NCI-H1436 treated with DMSO at 0.1 percent for 48 hours (cell line): Measurements from ENCODE around the gene CCR8.

Source experiments
- DNase-seq: peaks from one replicate; lab custom pipeline; 2025; lab: John Stamatoyannopoulos, UW

CCR8 gene

GRCh38 chr3:39329493-39329892 lies at the start of gene CCR8:
Gene CCR8, plus strand, starts transcription at chr3:39329709. Its CDS starts 2,623 bp downstream, at chr3:39332332.
- no peak for DNase-seq

- DNase-seq, result no peak
Measured at GRCh38 chr3:39279745-39280517, 49.6 kb upstream of the CCR8 start, which contains the start of gene CX3CR1. Gene CX3CR1, minus strand, starts transcription at chr3:39280036. Its CDS starts 13,527 bp downstream, at chr3:39266509.

GRCh38 chr3:39280571-39280970 lies 48.9 kb upstream of the CCR8 start:
- DNase-seq, result no peak

GRCh38 chr3:39281533-39281932 lies 48.0 kb upstream of the CCR8 start:
- DNase-seq, result no peak

- DNase-seq, result no peak
Measured at GRCh38 chr3:39282057-39282456, 47.5 kb upstream of the CCR8 start.

GRCh38 chr3:39284457-39284881 lies 45.0 kb upstream of the CCR8 start:
- DNase-seq, result no peak

GRCh38 chr3:39285332-39285731 lies 44.2 kb upstream of the CCR8 start:
- DNase-seq, result no peak

GRCh38 chr3:39286771-39287170 lies 42.7 kb upstream of the CCR8 start:
- DNase-seq, result no peak

GRCh38 chr3:39287216-39288164 lies 42.0 kb upstream of the CCR8 start:
- DNase-seq, result no peak

GRCh38 chr3:39288300-39288808 lies 41.2 kb upstream of the CCR8 start:
- DNase-seq, result no peak

GRCh38 chr3:39289107-39289506 lies 40.4 kb upstream of the CCR8 start:
- no peak for DNase-seq

GRCh38 chr3:39290255-39290654 lies 39.3 kb upstream of the CCR8 start:
- DNase-seq, result no peak

GRCh38 chr3:39291903-39292329 lies 37.6 kb upstream of the CCR8 start:
- DNase-seq, result no peak

GRCh38 chr3:39292961-39293360 lies 36.5 kb upstream of the CCR8 start:
- no peak for DNase-seq

GRCh38 chr3:39294446-39295183 lies 34.9 kb upstream of the CCR8 start:
- no peak for DNase-seq

- no peak for DNase-seq
Measured at GRCh38 chr3:39295184-39295775, 34.2 kb upstream of the CCR8 start.

GRCh38 chr3:39296197-39297077 lies 33.1 kb upstream of the CCR8 start:
- DNase-seq, result no peak

GRCh38 chr3:39299279-39299678 lies 30.2 kb upstream of the CCR8 start:
- DNase-seq, result no peak

GRCh38 chr3:39302178-39302577 lies 27.3 kb upstream of the CCR8 start:
- no peak for DNase-seq

GRCh38 chr3:39313289-39313688 lies 16.2 kb upstream of the CCR8 start:
- DNase-seq, result no peak
